HG03571 (cell line): ENCODE data around the gene SHE.
"Not testable (repeated sequence)": the region's sequence is repeated elsewhere in the genome, so short reads cannot be mapped to it uniquely, and the experiment has no call there.

Source experiments
- ATAC-seq: cut with Tn5 transposase; IDR thresholded peaks from one replicate; pipeline ENCODE4 v1.9.1; 2021; ENCODE audit not compliant: unreplicated experiment

The SHE gene

GRCh38 chr1:154517661-154518060, 15.4 kb upstream of the SHE start:
- no peak for ATAC-seq

GRCh38 chr1:154514066-154514553, 11.9 kb upstream of the SHE start:
- no peak for ATAC-seq

- no peak for ATAC-seq
These were observed 10.5 kb upstream of the SHE start for GRCh38 chr1:154512760-154513159.

GRCh38 chr1:154503898-154504297, 1.7 kb upstream of the SHE start:
- no peak for ATAC-seq

- ATAC-seq, result no peak
These were observed 518 bp upstream of the SHE start for GRCh38 chr1:154502744-154503115.

GRCh38 chr1:154501423-154502065, 668 bp downstream of the SHE start:
- ATAC-seq, result no peak

- no peak for ATAC-seq
These were observed 1.7 kb downstream of the SHE start for GRCh38 chr1:154500533-154500932.

GRCh38 chr1:154499446-154499845, 2.8 kb downstream of the SHE start:
- ATAC-seq, result no peak

- ATAC-seq, result no peak
These were observed 5.0 kb downstream of the SHE start for GRCh38 chr1:154497026-154497806.

GRCh38 chr1:154496383-154496782, 5.8 kb downstream of the SHE start:
- ATAC-seq, result no peak

GRCh38 chr1:154495496-154496273, 6.5 kb downstream of the SHE start:
- ATAC-seq, result no peak

GRCh38 chr1:154493276-154493675, 8.9 kb downstream of the SHE start:
- ATAC-seq, result no peak

GRCh38 chr1:154492115-154492514, 10.1 kb downstream of the SHE start:
- no peak for ATAC-seq

- no peak for ATAC-seq
These were observed 11.9 kb downstream of the SHE start for GRCh38 chr1:154490317-154490716.

- no peak for ATAC-seq
These were observed 12.4 kb downstream of the SHE start for GRCh38 chr1:154489695-154490274.

- ATAC-seq, result no peak
These were observed 13.3 kb downstream of the SHE start for GRCh38 chr1:154488922-154489321.

- not testable (repeated sequence) for ATAC-seq
These were observed 15.5 kb downstream of the SHE start for GRCh38 chr1:154486756-154487155.

GRCh38 chr1:154485910-154486496, 16.2 kb downstream of the SHE start:
- ATAC-seq, result no peak

GRCh38 chr1:154485106-154485505, 17.1 kb downstream of the SHE start:
- ATAC-seq, result no peak

GRCh38 chr1:154483941-154484803, 18.0 kb downstream of the SHE start:
- ATAC-seq, result no peak
